ENCODE data around the gene NRN1L. TPM values are rescaled to one million over a fixed set of nuclear protein-coding genes. Genes with fewer than 3 reads are reported as not detected.

Gene NRN1L
- total RNA-seq, 1 experiment from 2014 or later: 1.4 TPM

- no peaks in the 10 kb centered on the region for H4K20me1 ChIP-seq (ENCODE audit: insufficient read depth)
- H3K9ac ChIP-seq (ENCODE audit: low read length): peak overlapping the region; percentile 36
- ATAC-seq (peak; percentile 30; the same call in 1 of the 2 replicates), DNase-seq (ENCODE audit: low read depth, low spot score) (no peak)
- no peak overlapping the region for H3K4me3 ChIP-seq (replicated peaks in 1 of 2; ENCODE audit: low read depth in 1 of 2, low read length in 2 of 2)
- H2AFZ ChIP-seq (ENCODE audit: low read depth, low read length, poor library complexity, severe bottlenecking): no peak overlapping the region
- H3K9me3 ChIP-seq (ENCODE audit: control insufficient read depth in 1 of 2, insufficient read depth in 1 of 2, low read depth in 1 of 2, low read length in 2 of 2): no peaks in the 10 kb centered on the region
- BruUV-seq (replicated peaks): no TSS peak
- H3K4me2 ChIP-seq (ENCODE audit: low read length): peak overlapping the region; percentile 64
- intact Hi-C loops (cut with micrococcal nuclease): no loop called here
- no peak for TF ChIP-seq YY1 (IDR thresholded peaks at IDR 0.05; ENCODE audit: extremely low read depth, insufficient replicate concordance, low read depth, low read length)
- TF ChIP-seq, protein P1, sequence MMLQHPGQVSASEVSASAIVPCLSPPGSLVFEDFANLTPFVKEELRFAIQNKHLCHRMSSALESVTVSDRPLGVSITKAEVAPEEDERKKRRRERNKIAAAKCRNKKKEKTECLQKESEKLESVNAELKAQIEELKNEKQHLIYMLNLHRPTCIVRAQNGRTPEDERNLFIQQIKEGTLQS (IDR thresholded peaks at IDR 0.05): no peak
- TF ChIP-seq CBX3 (IDR thresholded peaks at IDR 0.05; ENCODE audit: low read depth): no peak
- TF ChIP-seq EZH2phosphoT487 (IDR thresholded peaks at IDR 0.05; ENCODE audit: borderline replicate concordance): no peak
- no peak for TF ChIP-seq ZNF274 (IDR thresholded peaks at IDR 0.05; ENCODE audit: low read depth, low read length)
- TF ChIP-seq EGR1 (IDR thresholded peaks at IDR 0.05; ENCODE audit: low read depth): no peak
- TF ChIP-seq, protein P2, sequence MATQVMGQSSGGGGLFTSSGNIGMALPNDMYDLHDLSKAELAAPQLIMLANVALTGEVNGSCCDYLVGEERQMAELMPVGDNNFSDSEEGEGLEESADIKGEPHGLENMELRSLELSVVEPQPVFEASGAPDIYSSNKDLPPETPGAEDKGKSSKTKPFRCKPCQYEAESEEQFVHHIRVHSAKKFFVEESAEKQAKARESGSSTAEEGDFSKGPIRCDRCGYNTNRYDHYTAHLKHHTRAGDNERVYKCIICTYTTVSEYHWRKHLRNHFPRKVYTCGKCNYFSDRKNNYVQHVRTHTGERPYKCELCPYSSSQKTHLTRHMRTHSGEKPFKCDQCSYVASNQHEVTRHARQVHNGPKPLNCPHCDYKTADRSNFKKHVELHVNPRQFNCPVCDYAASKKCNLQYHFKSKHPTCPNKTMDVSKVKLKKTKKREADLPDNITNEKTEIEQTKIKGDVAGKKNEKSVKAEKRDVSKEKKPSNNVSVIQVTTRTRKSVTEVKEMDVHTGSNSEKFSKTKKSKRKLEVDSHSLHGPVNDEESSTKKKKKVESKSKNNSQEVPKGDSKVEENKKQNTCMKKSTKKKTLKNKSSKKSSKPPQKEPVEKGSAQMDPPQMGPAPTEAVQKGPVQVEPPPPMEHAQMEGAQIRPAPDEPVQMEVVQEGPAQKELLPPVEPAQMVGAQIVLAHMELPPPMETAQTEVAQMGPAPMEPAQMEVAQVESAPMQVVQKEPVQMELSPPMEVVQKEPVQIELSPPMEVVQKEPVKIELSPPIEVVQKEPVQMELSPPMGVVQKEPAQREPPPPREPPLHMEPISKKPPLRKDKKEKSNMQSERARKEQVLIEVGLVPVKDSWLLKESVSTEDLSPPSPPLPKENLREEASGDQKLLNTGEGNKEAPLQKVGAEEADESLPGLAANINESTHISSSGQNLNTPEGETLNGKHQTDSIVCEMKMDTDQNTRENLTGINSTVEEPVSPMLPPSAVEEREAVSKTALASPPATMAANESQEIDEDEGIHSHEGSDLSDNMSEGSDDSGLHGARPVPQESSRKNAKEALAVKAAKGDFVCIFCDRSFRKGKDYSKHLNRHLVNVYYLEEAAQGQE (IDR thresholded peaks at IDR 0.05; ENCODE audit: low read depth): no peak
- TF ChIP-seq EZH2 (IDR thresholded peaks at IDR 0.05): no peak
- no peak for TF ChIP-seq POLR2A (IDR thresholded peaks at IDR 0.05; ENCODE audit: borderline replicate concordance, extremely low read depth, insufficient read depth, insufficient read length)
- no peak for TF ChIP-seq SIN3A (IDR thresholded peaks at IDR 0.05; ENCODE audit: low read depth)
- no peak for TF ChIP-seq ZFX (IDR thresholded peaks at IDR 0.05)
- TF ChIP-seq CEBPB (IDR thresholded peaks at IDR 0.05; ENCODE audit: low read depth): no peak
- no peak for TF ChIP-seq RAD21 (IDR thresholded peaks at IDR 0.05; ENCODE audit: low read depth)
- TF ChIP-seq, protein P3, sequence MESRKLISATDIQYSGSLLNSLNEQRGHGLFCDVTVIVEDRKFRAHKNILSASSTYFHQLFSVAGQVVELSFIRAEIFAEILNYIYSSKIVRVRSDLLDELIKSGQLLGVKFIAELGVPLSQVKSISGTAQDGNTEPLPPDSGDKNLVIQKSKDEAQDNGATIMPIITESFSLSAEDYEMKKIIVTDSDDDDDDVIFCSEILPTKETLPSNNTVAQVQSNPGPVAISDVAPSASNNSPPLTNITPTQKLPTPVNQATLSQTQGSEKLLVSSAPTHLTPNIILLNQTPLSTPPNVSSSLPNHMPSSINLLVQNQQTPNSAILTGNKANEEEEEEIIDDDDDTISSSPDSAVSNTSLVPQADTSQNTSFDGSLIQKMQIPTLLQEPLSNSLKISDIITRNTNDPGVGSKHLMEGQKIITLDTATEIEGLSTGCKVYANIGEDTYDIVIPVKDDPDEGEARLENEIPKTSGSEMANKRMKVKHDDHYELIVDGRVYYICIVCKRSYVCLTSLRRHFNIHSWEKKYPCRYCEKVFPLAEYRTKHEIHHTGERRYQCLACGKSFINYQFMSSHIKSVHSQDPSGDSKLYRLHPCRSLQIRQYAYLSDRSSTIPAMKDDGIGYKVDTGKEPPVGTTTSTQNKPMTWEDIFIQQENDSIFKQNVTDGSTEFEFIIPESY (IDR thresholded peaks at IDR 0.05; ENCODE audit: extremely low read depth, insufficient replicate concordance, low read length): no peak
- TF ChIP-seq FOSL1 (IDR thresholded peaks at IDR 0.05; ENCODE audit: low read depth): no peak
- TF ChIP-seq SP1 (IDR thresholded peaks at IDR 0.05; ENCODE audit: low read depth): no peak
- H3K9me2 ChIP-seq (ENCODE audit: insufficient read depth): no peaks in the 10 kb centered on the region
- no peaks in the 10 kb centered on the region for H3K79me2 ChIP-seq (ENCODE audit: insufficient read depth, low read length)
- peaks cover 12 to 16% of the 10 kb centered on the region in 2 experiments for H3K4me1 ChIP-seq (ENCODE audit: control insufficient read depth in 1 of 2, insufficient read depth in 2 of 2, low read length in 2 of 2)
- no peaks in the 10 kb centered on the region for H3K27me3 ChIP-seq (ENCODE audit: insufficient read depth, low read length)
- no peaks in the 10 kb centered on the region for H3K36me3 ChIP-seq (ENCODE audit: control insufficient read depth in 1 of 2, insufficient read depth in 2 of 2, low read length in 2 of 2)
- CTCF ChIA-PET: interaction anchor here (0.6 to 1.0 kb wide), 2 partner anchors 34 to 101 kb away, joined by 3 read pairs; no protein-coding TSS in a partner anchor
- POLR2A ChIA-PET: no interaction called here
- RAD21 ChIA-PET (ENCODE audit: low non-redundant PET in 1 of 2, low total read pairs in 2 of 2, uncharacterized antibody in 2 of 2, unreplicated experiment in 2 of 2): interaction anchor here in 1 of 2 experiments (0.5 kb wide), 1 partner anchor 140 kb away, joined by 4 read pairs; no protein-coding TSS in a partner anchor
- H3K27ac ChIP-seq (ENCODE audit: low read depth, low read length): peak overlapping the region; percentile 17
Observed at GRCh38 chr16:67917140-67917851, 32.6 kb downstream of the NRN1L start.

Data from HCT116 (cell line).